ENCODE results near the gene CHST12.

GRCh38 chr7:2496375-2496774 lies 93.0 kb downstream of the CHST12 start:
- TF ChIP-seq TAF1 (IDR thresholded peaks at IDR 0.05; ENCODE audit: low read depth, low read length) (no peak), POLR2A (IDR thresholded peaks at IDR 0.05; ENCODE audit: low read depth, low read length) (no peak), POLR2AphosphoS5 (IDR thresholded peaks at IDR 0.05; ENCODE audit: low read depth, low read length) (no peak), SPI1 (IDR thresholded peaks at IDR 0.05; ENCODE audit: low read depth, low read length) (no peak)
